NCI-H226 (cell line): ENCODE results near the gene CLEC7A.

Experiments used
- DNase-seq: peaks from one replicate; pipeline ENCODE4 v3.0.0-alpha.2; 2015

Gene CLEC7A

DNA sequence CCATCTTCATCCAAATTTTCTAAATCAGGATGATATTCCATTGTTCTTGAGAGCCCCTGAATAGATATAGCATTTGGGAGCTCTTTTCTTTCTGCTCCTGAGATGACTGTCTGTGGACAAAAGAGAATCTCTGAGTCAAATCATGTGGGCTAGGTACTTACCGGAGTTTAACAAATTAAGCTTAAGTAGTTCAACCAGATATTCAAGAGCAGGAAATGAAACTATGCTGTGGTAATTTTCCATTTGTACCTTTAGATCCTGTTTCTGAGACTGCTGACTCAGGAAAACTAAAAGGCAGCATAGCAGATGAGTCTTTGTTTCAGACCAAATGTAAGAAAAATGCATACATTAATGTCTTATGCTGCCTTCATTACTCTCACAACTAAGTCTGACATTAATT, at the start of gene CLEC7A:
CLEC7A (minus strand) TSS at position 158 of the 400 bp plus-strand sequence; CDS start at position 41, 117 bp downstream.
- no peak for DNase-seq

DNA sequence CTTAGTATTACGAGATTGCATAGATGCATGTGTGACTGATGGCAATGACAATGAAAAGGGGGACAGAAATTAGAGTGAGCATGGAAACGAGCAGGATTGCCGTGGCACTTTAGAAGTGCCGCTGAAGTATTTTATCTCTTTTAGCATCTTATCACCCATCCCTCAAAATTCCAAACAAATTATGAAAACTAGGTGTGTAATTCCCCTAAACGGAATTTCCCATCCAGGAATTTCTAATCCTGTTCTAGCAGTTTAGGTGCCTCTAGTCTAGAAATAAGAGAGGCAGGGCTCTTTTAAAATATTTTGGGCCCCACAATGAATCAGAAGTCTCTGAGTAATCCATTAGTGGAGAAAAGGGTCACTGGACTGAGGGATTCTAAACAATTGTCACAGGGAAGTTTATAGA, 49.8 kb upstream of the CLEC7A start:
- no peak for DNase-seq

DNA sequence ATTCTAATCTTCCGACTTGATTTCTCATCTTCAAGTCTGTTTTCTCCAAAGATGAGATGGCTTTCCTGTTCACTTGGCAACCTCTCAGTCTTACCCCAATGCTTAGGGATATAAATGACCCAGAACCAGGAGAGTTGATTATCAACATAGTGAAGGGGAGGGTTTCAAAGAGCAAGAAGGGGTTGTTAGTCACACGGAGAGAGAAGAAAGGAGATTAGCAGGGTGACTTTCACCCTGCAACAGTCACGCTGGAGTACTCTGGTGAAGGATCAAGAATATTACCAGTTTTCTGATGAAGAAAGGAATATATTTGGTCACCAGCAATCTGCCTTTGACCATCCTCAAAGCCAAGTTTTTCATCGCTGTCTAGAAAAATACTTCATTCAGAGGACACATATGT, 48.8 kb upstream of the CLEC7A start, which contains the start of gene TMEM52B:
TMEM52B (plus strand) TSS at position 212 of the 400 bp plus-strand sequence. CDS start 543 bp downstream, outside the sequence.
- DNase-seq, result no peak

DNA sequence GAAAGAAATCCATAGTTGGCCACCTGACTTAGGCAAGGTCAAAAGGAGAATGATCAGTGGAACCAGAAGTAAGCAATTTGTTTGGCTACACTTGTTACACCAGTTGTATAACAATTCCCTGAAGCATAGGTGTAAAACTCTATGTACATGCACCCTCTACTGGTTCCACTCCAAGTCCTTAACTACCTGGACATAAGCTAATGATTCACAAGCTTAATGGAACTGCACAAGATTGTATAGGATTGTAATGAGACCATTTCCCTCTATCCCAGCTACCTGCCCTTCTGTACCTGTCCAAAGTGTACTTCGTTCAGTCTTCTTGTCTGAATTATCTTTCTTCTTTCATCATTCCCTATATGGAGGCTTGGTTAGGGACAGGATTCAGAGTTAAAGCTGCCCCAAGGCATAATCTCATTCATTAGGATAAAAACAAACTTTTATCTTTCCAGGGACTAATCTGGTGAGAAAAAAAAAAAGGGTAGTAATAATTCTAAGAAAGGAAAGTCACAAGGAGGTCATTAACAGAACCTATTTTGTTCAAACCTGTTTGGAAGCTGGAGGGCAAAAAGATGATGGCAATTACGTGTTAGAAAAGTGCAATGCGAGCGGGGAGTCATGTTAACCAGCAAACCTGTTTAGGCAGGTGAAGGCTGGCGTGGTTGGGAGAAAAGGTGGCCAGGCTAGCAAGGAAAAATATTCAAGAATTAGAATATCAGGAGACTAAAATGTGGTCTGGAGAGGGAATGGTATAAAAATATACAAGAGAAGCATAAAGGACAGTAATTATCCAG, 46.0 kb upstream of the CLEC7A start:
- no peak for DNase-seq

DNA sequence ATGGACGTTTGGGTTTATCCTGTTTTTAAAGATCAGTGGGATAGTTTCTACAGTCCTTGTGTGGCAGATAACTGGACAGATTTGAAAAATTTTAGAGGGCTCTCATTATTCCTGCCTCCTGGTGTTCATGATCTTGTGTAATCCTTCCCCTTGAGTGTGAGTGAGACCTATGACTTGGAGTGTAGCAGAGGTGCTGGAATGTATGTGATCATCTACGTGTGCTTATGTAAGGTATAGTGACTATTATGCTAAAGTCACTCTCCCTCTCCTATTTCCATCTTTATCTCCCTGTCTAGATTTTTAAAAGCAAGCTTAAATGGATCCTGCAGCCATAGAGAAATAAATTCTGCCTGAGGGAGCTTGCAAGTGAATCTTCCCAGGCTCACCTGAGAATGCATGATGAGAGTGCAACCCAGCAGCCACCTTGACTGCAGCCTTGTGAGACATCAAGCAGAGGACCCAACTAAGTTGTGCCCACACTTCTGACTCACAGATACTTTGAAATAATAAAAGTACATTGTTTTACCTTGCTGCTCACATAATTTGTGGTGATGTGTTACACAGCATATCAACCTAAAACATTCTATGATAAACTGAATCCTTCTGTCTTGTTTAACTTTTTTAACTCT, 45.1 kb upstream of the CLEC7A start:
- no peak for DNase-seq

DNA sequence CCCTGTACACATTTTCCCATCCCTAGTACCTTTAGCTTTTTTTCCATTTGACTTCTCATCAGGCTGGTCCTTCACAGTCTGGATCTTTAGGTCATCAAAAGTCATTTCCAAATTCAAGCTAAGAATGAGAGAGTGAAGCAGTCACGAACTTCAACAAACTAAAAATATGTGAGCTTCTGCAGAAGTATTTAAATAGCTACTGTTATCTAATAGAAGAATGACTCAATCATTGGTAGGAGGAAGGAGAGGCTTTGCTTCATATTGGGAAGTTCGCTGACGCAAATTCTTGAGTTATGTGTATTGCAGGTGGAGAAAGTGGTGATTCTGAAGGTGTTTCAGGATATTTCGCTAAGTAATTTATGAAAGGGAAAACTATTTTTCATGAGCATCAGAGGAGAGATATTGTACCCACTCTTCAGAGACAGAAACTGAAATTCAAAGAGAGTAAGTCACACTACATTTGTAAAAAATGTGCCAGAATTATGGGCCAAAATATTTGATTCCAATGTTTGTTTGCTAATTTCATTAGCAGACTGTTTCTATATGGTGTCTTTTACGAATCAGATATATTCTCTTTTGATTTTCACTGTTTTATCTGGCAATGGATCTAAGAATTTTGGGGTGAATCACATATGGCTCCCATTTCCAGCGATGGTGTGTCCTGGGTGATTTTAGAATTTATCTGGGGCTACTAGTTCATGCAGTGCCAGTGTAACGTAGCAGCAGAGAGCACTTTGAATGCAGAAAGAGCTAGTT, 42.2 kb upstream of the CLEC7A start, which contains the start of gene OLR1:
OLR1 (minus strand) TSS at position 160 of the 756 bp plus-strand sequence; CDS start at position 105, 55 bp downstream.
- peak; percentile 88 for DNase-seq

DNA sequence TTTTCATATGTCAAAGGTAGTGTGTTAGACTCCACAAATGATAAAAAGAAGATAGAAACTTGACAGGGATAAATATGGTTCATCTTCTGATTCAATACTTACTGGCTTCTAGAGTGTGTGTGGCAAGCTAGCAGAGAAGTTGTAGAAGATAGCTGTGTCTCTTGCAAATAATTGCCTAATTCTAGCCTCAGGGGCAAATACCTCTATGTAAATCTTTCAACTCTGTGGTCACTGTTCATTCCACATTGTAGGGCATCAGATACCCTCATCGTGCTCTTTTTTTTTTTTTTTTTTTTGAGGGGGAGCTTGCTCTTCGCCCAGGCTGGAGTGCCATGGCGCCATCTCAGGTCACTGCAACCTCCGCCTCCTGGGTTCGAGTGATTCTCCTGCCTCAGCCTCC, 40.2 kb upstream of the CLEC7A start:
- peak; percentile 89 for DNase-seq

DNA sequence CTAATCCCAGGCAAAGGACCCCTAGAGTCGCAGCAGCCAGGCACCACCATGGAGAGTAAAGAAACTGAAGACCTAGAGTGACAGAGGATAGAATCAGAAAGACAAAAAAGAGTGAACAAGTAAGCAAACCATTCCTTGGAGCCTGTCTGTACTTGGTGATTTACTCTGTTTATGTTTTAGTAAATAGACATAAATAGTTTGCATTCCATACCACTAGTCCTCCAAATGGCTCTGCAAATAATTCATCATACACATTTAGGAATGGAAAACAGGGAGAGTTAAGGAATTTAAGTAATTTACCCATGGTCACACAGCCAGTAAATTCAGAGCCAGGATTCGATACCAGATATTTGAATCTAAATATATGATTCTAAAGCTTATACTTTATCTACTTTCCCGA, 39.1 kb upstream of the CLEC7A start:
- no peak for DNase-seq

DNA sequence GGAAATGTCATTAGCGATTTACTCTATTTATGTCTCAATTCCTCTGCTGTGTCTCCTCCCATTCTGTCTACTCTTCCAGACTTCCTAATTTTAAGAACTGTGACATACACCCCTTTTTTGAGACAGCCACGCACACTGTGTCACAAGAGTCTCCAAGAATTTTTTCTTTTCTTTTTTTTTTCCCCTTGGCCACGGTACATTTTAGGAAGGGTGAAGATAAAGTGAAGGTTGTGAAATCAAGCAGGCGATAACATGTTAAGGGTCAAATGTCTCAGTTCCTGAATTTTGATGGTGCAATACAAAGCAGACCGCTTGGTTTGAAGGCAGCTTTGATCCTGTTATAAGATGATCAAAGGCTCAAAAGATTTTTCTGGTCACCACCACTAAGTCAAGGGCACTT, 37.6 kb upstream of the CLEC7A start:
- DNase-seq, result no peak

DNA sequence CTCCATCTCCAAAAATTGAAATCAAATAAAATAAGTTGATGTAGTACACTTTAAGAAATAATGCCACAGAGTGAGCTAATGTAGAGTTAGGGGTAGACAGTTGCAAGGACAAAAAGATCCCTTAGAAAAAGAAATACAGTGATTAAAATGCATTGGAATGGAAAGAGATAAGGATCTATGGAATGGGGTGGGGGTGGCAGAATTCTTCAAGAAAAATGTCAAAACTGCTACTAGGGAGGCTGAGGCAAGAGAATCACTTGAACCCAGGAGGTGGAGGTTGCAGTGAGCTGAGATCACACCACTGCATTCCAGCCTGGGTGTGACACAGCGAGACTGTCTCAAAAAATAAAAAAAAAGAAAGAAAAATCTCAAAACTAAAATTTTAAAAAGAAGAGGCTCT, 35.4 kb upstream of the CLEC7A start:
- no peak for DNase-seq

DNA sequence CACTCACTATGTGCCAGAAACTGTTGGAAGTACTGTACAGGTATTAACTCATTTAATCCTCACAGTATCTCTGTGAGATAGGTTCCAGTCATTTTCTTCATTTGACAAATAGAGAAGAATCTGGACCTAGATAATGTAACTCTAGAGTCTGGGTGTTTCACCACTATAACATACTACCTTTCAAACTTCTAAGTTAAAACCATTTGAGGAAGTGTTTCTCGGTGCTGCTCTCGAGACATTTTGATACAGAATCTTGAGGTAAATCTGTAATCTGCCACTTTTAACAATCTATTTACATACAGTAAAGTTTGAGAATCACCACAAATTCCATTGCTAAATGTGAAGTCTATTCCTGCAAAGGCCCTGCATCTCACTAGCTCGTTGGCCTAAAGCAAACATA, 33.1 kb upstream of the CLEC7A start:
- no peak for DNase-seq

DNA sequence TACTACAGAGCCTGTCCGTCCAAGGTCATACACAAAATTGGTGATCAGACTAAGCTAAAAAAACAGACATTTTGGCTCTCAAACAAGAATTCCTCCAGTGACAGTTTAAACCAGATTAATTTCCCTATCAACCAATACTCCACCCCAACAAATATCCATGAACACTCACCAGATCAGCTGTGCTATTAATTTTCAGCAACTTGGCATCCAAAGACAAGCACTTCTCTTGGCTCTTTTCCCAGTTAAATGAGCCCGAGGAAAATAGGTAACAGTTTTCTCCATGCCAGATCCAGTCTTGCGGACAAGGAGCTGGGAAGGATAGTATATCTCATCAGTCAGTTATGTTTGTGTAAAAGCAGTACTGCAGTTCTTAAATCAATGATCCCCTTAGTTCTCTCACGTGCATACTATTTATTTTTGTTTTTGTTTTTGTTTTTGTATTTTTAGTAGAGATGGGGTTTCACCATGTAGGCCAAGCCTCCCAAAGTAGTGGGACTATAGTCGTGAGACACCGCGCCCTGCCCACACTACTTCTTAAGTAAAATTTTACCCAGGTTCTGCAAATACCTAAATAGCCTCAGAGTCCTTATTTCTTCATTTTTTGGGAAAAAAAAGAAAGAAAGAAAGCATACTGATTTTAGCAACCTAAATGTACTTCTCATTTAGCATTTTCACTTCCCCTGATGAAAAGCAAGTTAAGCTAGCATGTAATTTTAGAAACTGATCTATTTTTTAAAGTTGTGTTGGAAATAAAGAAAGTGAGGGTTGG, 30.8 kb upstream of the CLEC7A start:
- DNase-seq, result no peak

DNA sequence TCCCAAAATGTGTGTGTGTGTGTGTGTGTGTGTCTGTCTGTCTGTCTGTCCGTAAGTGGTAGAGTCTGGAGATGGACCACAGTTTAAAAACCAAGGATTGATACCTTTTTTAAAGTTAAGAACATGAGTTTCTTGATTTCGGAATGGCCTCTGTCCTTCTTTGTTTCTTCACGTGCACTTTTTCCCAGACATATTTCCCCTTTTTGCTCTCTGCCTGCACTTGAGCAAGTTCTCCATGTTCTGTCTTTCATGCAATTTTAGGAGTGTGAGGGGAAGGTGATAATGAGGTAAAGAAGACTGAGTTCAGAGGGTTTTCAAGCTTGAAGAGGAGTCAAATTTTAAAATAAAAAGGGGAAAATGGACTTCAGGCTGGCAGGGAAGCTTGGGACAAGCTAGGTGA, 29.3 kb upstream of the CLEC7A start:
- no peak for DNase-seq

DNA sequence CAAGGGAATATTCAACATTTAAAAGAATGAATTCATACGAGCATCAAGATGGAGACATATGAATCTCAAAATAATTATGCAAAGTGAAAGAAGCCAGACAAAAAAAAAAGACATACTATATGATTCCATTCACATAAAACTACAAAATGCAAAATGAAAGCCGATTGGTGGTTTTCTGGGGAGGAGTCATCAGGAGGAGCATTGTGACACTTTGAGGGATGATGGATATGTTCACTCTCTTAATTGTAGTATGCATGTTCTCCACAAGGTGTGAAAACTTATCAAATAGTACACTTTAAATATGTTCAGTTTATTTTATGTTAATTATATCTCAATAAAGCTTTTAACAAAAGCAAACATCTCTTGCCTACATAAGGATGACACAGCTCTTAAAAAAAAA, 28.4 kb upstream of the CLEC7A start:
- no peak for DNase-seq

DNA sequence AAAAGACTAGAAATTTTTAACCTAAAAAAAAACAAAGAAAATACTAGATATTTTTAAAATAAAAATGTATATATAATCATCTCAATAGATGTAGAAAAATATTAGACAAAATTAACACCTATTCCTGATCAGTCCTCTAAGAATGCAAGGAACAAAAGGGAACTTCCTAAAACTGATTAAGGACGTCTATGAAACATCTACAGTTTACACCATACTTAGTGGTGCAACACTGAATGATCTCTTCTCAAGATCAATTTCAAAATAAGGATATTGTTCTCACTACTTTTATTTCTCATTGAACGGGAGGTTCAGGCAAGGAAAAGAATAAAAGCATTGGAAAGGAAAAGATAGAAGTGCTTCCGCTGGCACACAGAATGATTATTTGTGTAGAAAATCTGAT, 26.0 kb upstream of the CLEC7A start:
- no peak for DNase-seq

DNA sequence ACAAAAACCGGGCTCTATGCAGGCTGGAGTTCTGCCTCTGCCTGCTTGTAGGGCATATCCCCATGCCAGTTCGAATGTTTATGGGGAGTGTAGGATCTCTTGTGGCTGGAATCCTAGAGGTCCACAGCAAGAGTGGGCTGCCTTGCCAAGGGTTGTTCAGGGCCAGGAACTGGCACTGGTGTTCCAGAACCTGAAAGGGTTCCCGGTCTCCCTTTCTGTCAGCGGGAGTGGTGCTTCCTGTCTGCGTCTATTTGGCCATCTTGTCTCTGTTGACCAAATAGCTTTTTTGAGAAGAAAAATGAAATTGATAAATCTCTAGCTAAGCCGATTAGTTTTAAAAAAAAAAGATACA, 24.1 kb upstream of the CLEC7A start:
- no peak for DNase-seq

DNA sequence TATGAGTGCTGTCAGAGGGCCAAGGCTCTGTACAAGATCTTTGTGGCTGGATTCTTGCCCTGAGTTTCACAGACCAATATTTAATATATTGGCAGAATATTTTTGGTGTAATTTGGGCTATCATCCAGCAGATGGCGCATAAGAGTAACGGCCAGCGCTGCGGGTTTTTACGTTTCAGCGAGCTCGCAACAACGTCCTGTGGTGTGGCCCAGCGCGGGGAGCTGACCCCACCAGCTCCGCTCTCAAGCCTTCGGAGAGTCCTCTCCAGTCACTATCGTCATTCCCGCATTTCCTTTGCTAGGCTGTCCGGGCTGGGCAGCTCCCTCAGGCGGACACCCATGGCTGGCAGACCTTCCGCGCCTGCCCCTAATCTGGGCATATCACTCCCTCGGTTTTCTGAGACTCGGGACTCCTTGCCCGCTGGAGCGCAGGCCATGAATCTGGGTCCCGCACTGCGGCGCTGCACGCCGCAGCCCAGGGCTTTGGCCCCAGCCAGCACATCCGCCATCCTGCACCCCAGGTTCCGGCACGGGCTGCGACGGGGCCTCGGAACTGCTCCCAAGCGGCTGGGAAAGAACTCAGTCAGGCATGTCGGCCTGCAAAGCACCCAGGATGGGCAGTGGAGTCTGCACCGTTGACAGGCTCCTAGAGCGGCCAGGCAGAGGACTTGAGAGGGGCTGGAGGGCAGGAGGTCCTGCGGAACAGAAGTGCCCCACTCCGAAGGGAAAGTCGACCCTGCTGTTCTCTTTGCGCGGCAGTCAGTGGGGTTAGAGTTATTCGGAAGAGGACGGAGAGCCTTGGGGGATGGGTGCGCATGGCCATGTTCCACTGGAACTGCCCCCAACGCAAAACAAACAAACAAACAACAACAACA, 23.5 kb upstream of the CLEC7A start:
- DNase-seq, result no peak

DNA sequence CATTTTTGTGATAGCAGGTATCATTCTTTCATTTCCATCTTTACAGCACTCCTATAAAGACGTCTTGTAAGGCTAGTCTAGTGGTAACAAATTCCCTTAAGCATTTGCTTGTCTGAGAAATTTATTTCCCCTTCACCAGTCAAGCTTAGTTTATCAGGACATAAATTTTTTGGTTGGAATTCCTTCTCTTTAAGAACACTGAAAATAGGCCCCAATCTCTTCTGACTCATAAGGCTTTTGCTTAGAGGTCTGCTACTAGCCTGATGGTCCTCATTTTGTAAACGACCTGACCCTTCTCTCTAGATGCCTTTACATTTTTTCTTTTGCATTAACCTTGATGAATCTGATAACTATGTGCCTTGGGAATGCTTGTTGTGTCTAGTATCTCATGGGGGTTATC, 21.6 kb upstream of the CLEC7A start:
- DNase-seq, result no peak

DNA sequence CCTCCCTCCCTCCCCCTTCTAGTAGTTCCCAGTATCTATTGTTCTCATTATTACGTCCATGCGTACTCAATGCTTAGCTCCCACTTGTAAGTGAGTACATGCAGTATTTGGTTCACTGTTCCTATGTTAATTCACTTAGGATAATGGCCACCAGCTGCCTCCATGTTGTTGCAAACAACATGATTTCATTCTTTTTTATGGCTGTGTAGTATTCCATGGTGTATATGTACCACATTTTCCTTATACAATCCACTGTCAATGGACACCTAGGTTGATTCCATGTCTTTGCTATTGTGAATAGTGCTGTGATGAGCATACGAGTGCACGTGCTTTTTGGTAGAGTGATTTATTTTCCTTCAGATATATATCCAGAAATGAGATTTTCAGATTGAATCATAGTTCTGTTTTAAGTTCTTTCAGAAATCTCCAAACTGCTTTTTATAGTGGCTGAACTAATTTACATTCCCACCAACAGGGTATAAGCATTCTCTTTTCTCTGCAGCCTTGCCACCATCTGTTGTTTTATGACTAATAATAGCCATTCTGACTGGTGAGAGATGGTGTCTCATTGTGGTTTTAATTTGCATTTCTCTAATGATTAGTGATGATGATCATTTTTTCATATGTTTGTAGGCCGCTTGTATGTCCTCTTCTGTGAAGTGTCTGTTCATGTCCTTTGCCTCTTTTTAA, 17.9 kb upstream of the CLEC7A start:
- no peak for DNase-seq

DNA sequence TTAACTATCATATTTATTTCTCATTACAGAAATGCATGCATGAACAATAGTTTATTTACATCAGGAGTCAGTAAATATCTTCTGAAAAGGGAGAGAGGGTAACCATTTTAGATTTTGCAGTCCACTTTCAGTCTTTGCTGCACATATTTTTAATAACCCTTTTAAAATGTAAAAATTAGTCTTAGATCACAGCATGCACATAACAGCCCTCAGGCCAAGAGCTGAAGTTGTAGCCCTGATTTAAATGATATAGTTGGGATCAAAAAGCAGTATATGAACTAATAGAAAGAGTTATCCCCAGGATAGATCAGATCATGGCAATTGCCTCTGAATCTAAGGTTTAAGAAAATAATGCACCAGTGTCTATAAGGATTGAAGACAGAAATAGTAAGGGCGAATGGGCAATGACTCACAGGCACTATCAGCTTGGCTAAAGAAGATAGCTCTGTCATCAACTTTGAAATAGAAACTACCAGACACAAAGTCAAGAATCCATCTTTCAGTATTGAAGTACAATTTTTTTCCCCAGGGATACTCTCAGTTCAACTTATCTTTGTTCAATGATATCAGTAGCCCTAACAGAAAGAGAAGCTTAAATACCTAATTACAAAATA, 13.1 kb upstream of the CLEC7A start:
- DNase-seq, result peak; percentile 44

DNA sequence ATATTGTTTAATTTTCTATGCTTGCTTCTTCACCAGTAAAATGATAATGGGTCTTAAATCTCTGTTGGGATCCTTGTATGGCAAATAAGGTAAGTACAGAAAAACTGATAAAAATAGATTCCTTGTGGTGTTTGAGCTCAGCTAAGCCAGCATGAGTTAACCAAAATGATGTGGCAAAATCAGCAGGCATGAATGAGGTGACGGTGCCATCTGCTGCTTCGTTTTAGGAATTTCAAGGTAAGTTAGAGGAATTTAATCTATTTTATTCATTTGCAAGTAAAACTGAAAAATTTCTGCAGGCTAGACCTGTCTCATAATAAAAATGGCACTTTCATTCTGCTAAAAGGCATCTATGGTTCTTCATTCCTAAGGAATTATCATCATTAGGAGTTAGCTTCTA, 10.0 kb upstream of the CLEC7A start:
- DNase-seq, result peak; percentile 25
